DND-41 (cell line): Measurements from ENCODE around the gene ATP2A2.
A peak's percentile ranks its signal among the peaks of the same experiment; 100 is the strongest.

Experiments used
- ATAC-seq: fragments of 200-7000 bp; cut with Tn5 transposase; 3 replicates; pipeline ENCODE4 v1.9.1; 2021; ENCODE audit warnings: low read depth; ENCODE audit not compliant: insufficient read depth
- DNase-seq: peaks from one replicate; pipeline ENCODE4 v3.0.0-alpha.2; 2020
- H2AFZ ChIP-seq: 2 replicates; pipeline ENCODE4 v1.6.0; 2012; ENCODE audit warnings: low read depth, low read length
- H3K27ac ChIP-seq: 2 replicates; pipeline ENCODE4 v1.5.1; 2012; ENCODE audit warnings: low read length, inconsistent platforms
- H3K27me3 ChIP-seq: fragments of 200-600 bp; sonication (generic); 2 replicates; pipeline ENCODE4 v1.6.0; 2012; ENCODE audit warnings: low read length, mild to moderate bottlenecking, inconsistent platforms; ENCODE audit not compliant: insufficient read depth, poor library complexity
- H3K36me3 ChIP-seq: 2 replicates; pipeline ENCODE4 v1.5.1; 2012; ENCODE audit warnings: low read length, inconsistent platforms; ENCODE audit not compliant: insufficient read depth
- H3K4me1 ChIP-seq: 2 replicates; pipeline ENCODE4 v1.5.1; 2012; ENCODE audit warnings: mild to moderate bottlenecking, low read length; ENCODE audit not compliant: insufficient read depth
- H3K4me2 ChIP-seq: 2 replicates; pipeline ENCODE4 v1.6.0; 2012; ENCODE audit warnings: mild to moderate bottlenecking, moderate library complexity, low read length, inconsistent platforms; ENCODE audit not compliant: insufficient read depth
- H3K4me3 ChIP-seq, 2 experiments: fragments of 200-600 bp in 1 of 2; shearing (Covaris generic) in 1 of 2; 2 replicates each; pipeline ENCODE4 v1.5.1; 2012 to 2016; ENCODE audit warnings: inconsistent platforms in 2 of 2, low read length in 2 of 2, mild to moderate bottlenecking in 2 of 2, low read depth in 1 of 2, moderate library complexity in 1 of 2
- H3K79me2 ChIP-seq: 2 replicates; pipeline ENCODE4 v1.6.0; 2012; ENCODE audit warnings: low read length, inconsistent platforms; ENCODE audit not compliant: insufficient read depth
- H3K9ac ChIP-seq: 2 replicates; pipeline ENCODE4 v1.6.0; 2012; ENCODE audit warnings: low read depth, mild to moderate bottlenecking, inconsistent platforms, low read length, moderate library complexity
- H3K9me3 ChIP-seq: 2 replicates; pipeline ENCODE4 v1.5.1; 2012; ENCODE audit warnings: low read length, moderate library complexity, mild to moderate bottlenecking, inconsistent platforms; ENCODE audit not compliant: insufficient read depth, severe bottlenecking
- H4K20me1 ChIP-seq: 2 replicates; pipeline ENCODE4 v1.6.0; 2012; ENCODE audit warnings: low read length; ENCODE audit not compliant: insufficient read depth
- EZH2 ChIP-seq: IDR thresholded peaks from 3 replicates; pipeline ENCODE4 v1.6.1; 2012; ENCODE audit warnings: borderline replicate concordance, low read depth, mild to moderate bottlenecking, moderate library complexity, low read length, inconsistent platforms; ENCODE audit not compliant: severe bottlenecking
- TF ChIP-seq, protein P1 (sequence below): IDR thresholded peaks from 2 replicates; pipeline ENCODE4 v1.5.1; 2012; ENCODE audit warnings: borderline replicate concordance, low read length, moderate library complexity, mild to moderate bottlenecking; ENCODE audit not compliant: poor library complexity, severe bottlenecking; ENCODE audit errors: extremely low read depth

Gene ATP2A2

DNA sequence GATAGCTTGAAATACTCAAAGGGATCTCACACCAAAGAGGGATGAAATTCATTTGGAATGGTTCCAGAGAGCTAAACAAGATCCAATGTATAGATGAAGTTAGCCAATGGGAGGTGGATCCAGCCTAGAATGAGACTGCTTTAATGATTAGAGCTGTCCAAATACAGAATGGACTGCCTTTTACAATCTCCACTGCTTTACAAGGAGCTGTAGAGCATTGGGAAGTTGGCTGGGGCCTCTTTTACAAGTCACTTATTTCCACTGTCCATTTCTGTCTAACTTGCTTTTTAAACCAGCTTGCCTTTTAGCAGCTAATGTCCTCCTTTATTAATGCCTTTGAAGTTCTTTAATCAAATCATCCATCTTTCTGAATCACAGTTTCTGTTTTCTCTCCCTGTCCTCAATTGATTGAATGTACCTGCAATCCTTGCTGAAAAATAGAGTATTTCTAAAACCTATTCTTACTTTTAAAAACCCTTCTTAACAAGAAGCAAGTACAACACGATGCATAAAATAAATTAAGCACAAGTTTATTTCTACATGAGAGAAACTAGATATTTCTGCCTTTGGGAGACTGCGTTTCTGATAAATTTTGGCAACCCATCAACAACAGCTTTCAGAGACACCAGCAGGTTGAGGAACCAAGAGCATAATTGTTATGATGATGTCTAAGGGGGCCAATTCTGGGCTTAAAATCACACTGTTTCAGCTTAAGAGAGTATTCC, 3.4 kb upstream of the ATP2A2 start:
- Histone ChIP-seq H2AFZ (no peak overlapping the region), H3K4me3 (no peak overlapping the region), H3K27me3 (no peaks in the 10 kb centered on the region), H4K20me1 (0 out of 2 replicates have a peak, but pooled peaks cover under 1% of the 10 kb centered on the region), H3K4me1 (peaks cover 20% of the 10 kb centered on the region), H3K9ac (no peak overlapping the region), H3K79me2 (peaks cover 13% of the 10 kb centered on the region), H3K4me2 (no peak overlapping the region), H3K27ac (no peak overlapping the region), H3K36me3 (peaks cover under 1% of the 10 kb centered on the region; the same call in 1 of the 2 replicates), H3K9me3 (no peaks in the 10 kb centered on the region)
- DNase-seq = no peak
- TF ChIP-seq EZH2 = no peak
- TF ChIP-seq, protein P1, sequence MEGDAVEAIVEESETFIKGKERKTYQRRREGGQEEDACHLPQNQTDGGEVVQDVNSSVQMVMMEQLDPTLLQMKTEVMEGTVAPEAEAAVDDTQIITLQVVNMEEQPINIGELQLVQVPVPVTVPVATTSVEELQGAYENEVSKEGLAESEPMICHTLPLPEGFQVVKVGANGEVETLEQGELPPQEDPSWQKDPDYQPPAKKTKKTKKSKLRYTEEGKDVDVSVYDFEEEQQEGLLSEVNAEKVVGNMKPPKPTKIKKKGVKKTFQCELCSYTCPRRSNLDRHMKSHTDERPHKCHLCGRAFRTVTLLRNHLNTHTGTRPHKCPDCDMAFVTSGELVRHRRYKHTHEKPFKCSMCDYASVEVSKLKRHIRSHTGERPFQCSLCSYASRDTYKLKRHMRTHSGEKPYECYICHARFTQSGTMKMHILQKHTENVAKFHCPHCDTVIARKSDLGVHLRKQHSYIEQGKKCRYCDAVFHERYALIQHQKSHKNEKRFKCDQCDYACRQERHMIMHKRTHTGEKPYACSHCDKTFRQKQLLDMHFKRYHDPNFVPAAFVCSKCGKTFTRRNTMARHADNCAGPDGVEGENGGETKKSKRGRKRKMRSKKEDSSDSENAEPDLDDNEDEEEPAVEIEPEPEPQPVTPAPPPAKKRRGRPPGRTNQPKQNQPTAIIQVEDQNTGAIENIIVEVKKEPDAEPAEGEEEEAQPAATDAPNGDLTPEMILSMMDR = no peak
- no peak for ATAC-seq

DNA sequence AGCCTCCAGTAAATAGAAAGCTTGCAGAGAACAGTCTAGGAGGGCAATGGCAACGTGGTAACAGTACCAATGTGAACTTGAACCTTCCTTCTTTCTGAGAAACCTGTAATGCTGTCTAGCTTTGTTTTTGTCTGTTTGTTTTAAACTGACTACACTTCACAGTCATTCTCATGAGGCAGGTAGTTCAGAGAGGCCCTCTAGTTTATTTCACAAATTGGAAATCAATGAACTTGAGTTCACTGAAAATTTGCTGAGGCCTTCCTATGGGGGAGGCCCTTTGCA, 2.9 kb upstream of the ATP2A2 start:
- TF ChIP-seq, protein P1 = no peak
- TF ChIP-seq EZH2 = no peak
- Histone ChIP-seq H3K9me3 (no peaks in the 10 kb centered on the region), H3K4me1 (peaks cover 25% of the 10 kb centered on the region), H3K36me3 (peaks cover 5% of the 10 kb centered on the region), H3K27me3 (no peaks in the 10 kb centered on the region), H3K9ac (no peak overlapping the region), H3K27ac (no peak overlapping the region), H4K20me1 (peaks cover 5% of the 10 kb centered on the region; the same call in 1 of the 2 replicates), H3K79me2 (peaks cover 18% of the 10 kb centered on the region), H3K4me2 (no peak overlapping the region), H2AFZ (no peak overlapping the region), H3K4me3 (no peak overlapping the region)
- DNase-seq (no peak), ATAC-seq (no peak)

DNA sequence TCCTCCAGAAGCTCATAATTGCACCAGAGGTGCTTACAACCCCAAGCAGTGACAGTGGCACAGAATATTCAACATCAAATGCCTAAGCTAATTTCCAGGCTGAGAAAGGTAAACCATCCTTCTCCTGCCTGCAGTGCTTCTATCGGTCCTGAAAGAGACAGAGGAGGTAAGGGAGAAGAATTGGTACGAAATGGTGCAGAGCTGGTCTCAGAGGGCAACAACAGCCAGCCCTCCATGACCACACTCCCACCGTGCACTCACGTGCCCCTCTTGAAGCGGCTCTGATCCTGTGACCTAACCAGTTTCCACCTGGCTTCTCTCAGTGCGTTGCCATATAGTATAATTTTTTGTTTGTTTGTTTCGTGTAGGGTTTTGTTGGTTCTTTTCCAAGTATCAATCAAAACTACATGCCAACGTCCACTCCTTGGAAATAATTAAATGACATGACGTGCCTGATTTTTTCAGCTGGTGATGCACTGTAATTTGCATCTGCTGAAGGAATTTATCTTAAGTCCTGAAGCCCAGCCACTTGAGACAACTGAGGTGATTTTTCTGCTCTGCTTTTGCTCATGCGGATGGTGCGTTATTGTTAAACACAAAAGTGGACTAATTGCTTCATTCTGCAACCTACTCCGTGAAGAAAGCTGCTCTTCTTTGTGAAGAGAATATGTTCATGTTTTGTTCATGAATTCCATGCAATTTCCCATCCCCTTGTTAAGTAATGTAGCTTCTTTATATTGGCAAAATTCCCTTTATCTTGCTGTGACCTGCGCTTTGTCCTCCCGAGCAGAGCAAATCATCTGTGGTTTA, 1.3 kb upstream of the ATP2A2 start:
- TF ChIP-seq, protein P1 = no peak
- no peak for TF ChIP-seq EZH2
- H3K36me3 ChIP-seq = peaks cover 21% of the 10 kb centered on the region
- peaks cover 33% of the 10 kb centered on the region for H3K79me2 ChIP-seq
- H3K4me3 ChIP-seq = peak overlapping the region in 1 of 2 experiments; percentile 60; a peak in 2 of 4 replicates
- H3K27me3 ChIP-seq = no peaks in the 10 kb centered on the region
- H4K20me1 ChIP-seq = peaks cover 18% of the 10 kb centered on the region; the same call in 1 of the 2 replicates
- no peak for ATAC-seq
- no peak for DNase-seq
- peak overlapping the region; percentile 73; the same call in 1 of the 2 replicates for H3K27ac ChIP-seq
- peaks cover 41% of the 10 kb centered on the region for H3K4me1 ChIP-seq
- peak overlapping the region; percentile 88 for H3K9ac ChIP-seq
- H2AFZ ChIP-seq = peak overlapping the region; percentile 99
- no peaks in the 10 kb centered on the region for H3K9me3 ChIP-seq
- peak overlapping the region; percentile 96 for H3K4me2 ChIP-seq
